ENCODE data around the gene ZW10. TPM values are rescaled to one million over a fixed set of nuclear protein-coding genes. Genes with fewer than 3 reads are reported as not detected.

Gene ZW10
- total RNA-seq, 1 experiment from 2014 or later, result 21.0 TPM

GRCh38 chr11:113685654-113686359 lies 87.7 kb downstream of the ZW10 start:
- CTCF ChIA-PET, result no interaction called here
- ATAC-seq, result no peak
- TF ChIP-seq POLR2A (IDR thresholded peaks at IDR 0.05; ENCODE audit: borderline replicate concordance, extremely low read depth, insufficient read depth, insufficient read length), result no peak
- no peaks in the 10 kb centered on the region for H3K9me3 ChIP-seq (ENCODE audit: control insufficient read depth in 1 of 2, insufficient read depth in 1 of 2, low read depth in 1 of 2, low read length in 2 of 2)
- POLR2A ChIA-PET, result no interaction called here
- H2AFZ ChIP-seq (ENCODE audit: low read depth, low read length, poor library complexity, severe bottlenecking), result no peak overlapping the region
- H3K4me2 ChIP-seq (ENCODE audit: low read length), result no peak overlapping the region
- H3K9ac ChIP-seq (ENCODE audit: low read length), result no peak overlapping the region
- no peaks in the 10 kb centered on the region for H3K9me2 ChIP-seq (ENCODE audit: insufficient read depth)
- H4K20me1 ChIP-seq (ENCODE audit: insufficient read depth), result no peaks in the 10 kb centered on the region
- no peaks in the 10 kb centered on the region for H3K79me2 ChIP-seq (ENCODE audit: insufficient read depth, low read length)
- H3K36me3 ChIP-seq (ENCODE audit: control insufficient read depth in 1 of 2, insufficient read depth in 2 of 2, low read length in 2 of 2), result no peaks in the 10 kb centered on the region
- no peaks in the 10 kb centered on the region for H3K27me3 ChIP-seq (ENCODE audit: insufficient read depth, low read length)
- no peak overlapping the region for H3K4me3 ChIP-seq (replicated peaks in 1 of 2; ENCODE audit: low read depth in 1 of 2, low read length in 2 of 2)
- DNase-seq (ENCODE audit: low read depth, low spot score), result no peak
- H3K4me1 ChIP-seq (ENCODE audit: control insufficient read depth in 1 of 2, insufficient read depth in 2 of 2, low read length in 2 of 2), result peaks cover 14 to 16% of the 10 kb centered on the region in 2 experiments
- H3K27ac ChIP-seq (ENCODE audit: low read depth, low read length), result no peak overlapping the region
- no TSS peak for BruUV-seq (replicated peaks)
- intact Hi-C loops (cut with micrococcal nuclease), result no loop called here
- RAD21 ChIA-PET (ENCODE audit: low non-redundant PET in 1 of 2, low total read pairs in 2 of 2, uncharacterized antibody in 2 of 2, unreplicated experiment in 2 of 2), result no interaction called here

GRCh38 chr11:113684496-113684895 lies 89.0 kb downstream of the ZW10 start:
- no peak overlapping the region for H3K9ac ChIP-seq (ENCODE audit: low read length)
- no TSS peak for BruUV-seq (replicated peaks)
- H3K27me3 ChIP-seq (ENCODE audit: insufficient read depth, low read length), result no peaks in the 10 kb centered on the region
- no peaks in the 10 kb centered on the region for H3K9me2 ChIP-seq (ENCODE audit: insufficient read depth)
- H3K79me2 ChIP-seq (ENCODE audit: insufficient read depth, low read length), result no peaks in the 10 kb centered on the region
- ChIA-PET CTCF (no interaction called here), RAD21 (ENCODE audit: low non-redundant PET in 1 of 2, low total read pairs in 2 of 2, uncharacterized antibody in 2 of 2, unreplicated experiment in 2 of 2) (no interaction called here), POLR2A (no interaction called here)
- ATAC-seq, result no peak
- H4K20me1 ChIP-seq (ENCODE audit: insufficient read depth), result no peaks in the 10 kb centered on the region
- no peak overlapping the region for H3K4me2 ChIP-seq (ENCODE audit: low read length)
- no peak overlapping the region for H3K27ac ChIP-seq (ENCODE audit: low read depth, low read length)
- H2AFZ ChIP-seq (ENCODE audit: low read depth, low read length, poor library complexity, severe bottlenecking), result no peak overlapping the region
- no peaks in the 10 kb centered on the region for H3K36me3 ChIP-seq (ENCODE audit: control insufficient read depth in 1 of 2, insufficient read depth in 2 of 2, low read length in 2 of 2)
- H3K4me1 ChIP-seq (ENCODE audit: control insufficient read depth in 1 of 2, insufficient read depth in 2 of 2, low read length in 2 of 2), result peaks cover 3% of the 10 kb centered on the region in 2 experiments
- TF ChIP-seq CBX3 (IDR thresholded peaks at IDR 0.05; ENCODE audit: low read depth), result no peak
- no peak for TF ChIP-seq POLR2AphosphoS5 (IDR thresholded peaks at IDR 0.05; ENCODE audit: low read depth, low read length)
- H3K4me3 ChIP-seq (replicated peaks in 1 of 2; ENCODE audit: low read depth in 1 of 2, low read length in 2 of 2), result no peak overlapping the region
- H3K9me3 ChIP-seq (ENCODE audit: control insufficient read depth in 1 of 2, insufficient read depth in 1 of 2, low read depth in 1 of 2, low read length in 2 of 2), result no peaks in the 10 kb centered on the region
- intact Hi-C loops (cut with micrococcal nuclease), result no loop called here
- no peak for DNase-seq (ENCODE audit: low read depth, low spot score)

Measured in HCT116 (cell line).